Right lobe of liver (tissue), 4 donors: ENCODE data around the gene ZDHHC3.

ENCODE experiments used
- POLR2A ChIP-seq: fragments of 450-650 bp; IDR thresholded peaks from one replicate; pipeline ENCODE4 v1.6.1; 2017; ENCODE audit warnings: antibody characterized with exemption, mild to moderate bottlenecking
- TF ChIP-seq, protein P1 (sequence below), 4 donors: fragments of 200-600 bp in 3 of 4; fragments of 450-650 bp in 1 of 4; IDR thresholded peaks; one replicate each; pipeline versions ENCODE4 v1.5.1 to v1.8.0; 2016 to 2022; ENCODE audit warnings: antibody characterized with exemption in 4 of 4, mild to moderate bottlenecking in 2 of 4
- donor health status: DM: no; HTN: no; CAD: no.
- donor health status: DM: no; HTN: no; CAD: no.
- donor health status: DM: no; HTN: yes; CAD: no.

DNA sequence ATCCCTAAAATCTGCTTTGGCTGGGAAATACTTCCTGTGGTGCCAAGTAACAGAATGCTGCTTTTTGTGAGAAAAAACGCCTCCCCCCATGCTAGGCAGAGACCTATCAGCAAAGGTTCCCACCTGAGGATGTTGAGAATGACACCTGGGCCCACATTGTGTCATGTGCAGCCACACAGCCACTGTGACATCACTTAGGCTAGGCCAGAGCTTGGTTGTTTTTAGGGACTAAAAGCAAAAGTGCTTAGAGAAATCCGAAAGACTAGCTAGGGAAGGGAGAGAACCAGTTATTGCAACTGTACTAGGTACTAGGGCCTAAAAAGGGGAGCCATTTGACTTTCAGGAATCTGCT, 6.2 kb downstream of the ZDHHC3 start:
- TF ChIP-seq, protein P1, sequence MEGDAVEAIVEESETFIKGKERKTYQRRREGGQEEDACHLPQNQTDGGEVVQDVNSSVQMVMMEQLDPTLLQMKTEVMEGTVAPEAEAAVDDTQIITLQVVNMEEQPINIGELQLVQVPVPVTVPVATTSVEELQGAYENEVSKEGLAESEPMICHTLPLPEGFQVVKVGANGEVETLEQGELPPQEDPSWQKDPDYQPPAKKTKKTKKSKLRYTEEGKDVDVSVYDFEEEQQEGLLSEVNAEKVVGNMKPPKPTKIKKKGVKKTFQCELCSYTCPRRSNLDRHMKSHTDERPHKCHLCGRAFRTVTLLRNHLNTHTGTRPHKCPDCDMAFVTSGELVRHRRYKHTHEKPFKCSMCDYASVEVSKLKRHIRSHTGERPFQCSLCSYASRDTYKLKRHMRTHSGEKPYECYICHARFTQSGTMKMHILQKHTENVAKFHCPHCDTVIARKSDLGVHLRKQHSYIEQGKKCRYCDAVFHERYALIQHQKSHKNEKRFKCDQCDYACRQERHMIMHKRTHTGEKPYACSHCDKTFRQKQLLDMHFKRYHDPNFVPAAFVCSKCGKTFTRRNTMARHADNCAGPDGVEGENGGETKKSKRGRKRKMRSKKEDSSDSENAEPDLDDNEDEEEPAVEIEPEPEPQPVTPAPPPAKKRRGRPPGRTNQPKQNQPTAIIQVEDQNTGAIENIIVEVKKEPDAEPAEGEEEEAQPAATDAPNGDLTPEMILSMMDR (IDR thresholded peaks at IDR 0.05) = no peak
- TF ChIP-seq POLR2A = no peak
